Tibial nerve (tissue), 3 donors: ENCODE measurements around the gene L3MBTL4.

Source experiments
- CTCF ChIP-seq, 5 experiments: fragments of 200-600 bp in 3 of 5; fragments of 450-650 bp in 2 of 5; sonication (generic) in 3 of 5; IDR thresholded peaks; one replicate each; pipeline ENCODE4 v1.5.1; 2016 to 2019; ENCODE audit warnings: antibody characterized with exemption in 5 of 5, mild to moderate bottlenecking in 3 of 5, moderate library complexity in 2 of 5
- POLR2A ChIP-seq, 2 donors: fragments of 450-650 bp; IDR thresholded peaks; one replicate each; pipeline ENCODE4 v1.6.1; 2017; ENCODE audit warnings: antibody characterized with exemption in 2 of 2, mild to moderate bottlenecking in 2 of 2, moderate library complexity in 2 of 2

- no peak for TF ChIP-seq CTCF (IDR thresholded peaks at IDR 0.05)
- no peak for TF ChIP-seq POLR2A (IDR thresholded peaks at IDR 0.05)
Measured at GRCh38 chr18:6078877-6079276, 335.8 kb downstream of the L3MBTL4 start.
